Measurements from ENCODE around the gene COMMD1.
"Not testable (repeated sequence)": the region's sequence is repeated elsewhere in the genome, so short reads cannot be mapped to it uniquely, and the experiment has no call there.

COMMD1 gene

DNA sequence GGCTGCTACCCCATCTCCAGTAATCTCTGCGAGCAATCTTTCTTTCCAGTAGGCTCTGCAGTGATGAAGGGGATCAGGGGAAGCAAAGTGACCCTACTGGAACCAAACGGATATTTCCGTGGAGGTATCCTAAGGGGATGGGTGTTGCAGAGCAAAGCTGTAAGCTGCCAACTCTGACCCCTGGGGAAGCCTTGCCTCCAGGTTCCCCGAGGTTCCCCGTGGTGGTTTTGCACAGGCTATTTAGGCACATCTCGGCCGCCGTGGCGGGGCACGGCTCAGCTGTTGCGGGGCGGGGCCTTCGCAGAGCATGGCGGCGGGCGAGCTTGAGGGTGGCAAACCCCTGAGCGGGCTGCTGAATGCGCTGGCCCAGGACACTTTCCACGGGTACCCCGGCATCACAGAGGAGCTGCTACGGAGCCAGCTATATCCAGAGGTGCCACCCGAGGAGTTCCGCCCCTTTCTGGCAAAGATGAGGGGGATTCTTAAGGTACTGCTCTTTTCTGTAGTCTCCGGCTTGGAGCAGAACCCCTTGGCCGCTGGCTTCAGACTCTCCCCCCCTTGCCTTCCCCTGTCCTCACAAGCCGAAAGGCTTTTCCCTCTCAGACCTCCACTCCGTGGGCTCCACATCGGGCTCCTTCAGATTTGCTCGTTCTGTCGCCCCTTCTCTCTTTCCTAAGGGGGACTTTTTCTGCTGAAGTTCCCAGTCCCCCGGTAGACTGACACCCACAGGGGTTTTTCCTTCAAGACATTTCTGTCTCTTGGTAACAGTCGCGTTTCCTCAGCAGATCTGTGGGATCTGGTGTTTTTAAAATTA, at the start of gene COMMD1:
TSS of gene COMMD1 (plus strand) at position 303 of the 814 bp plus-strand sequence. CDS start at position 308, 5 bp downstream.
- in situ Hi-C loops (cut with MboI; ENCODE audit: low pct_unique_long_range_greater_than_20kb, low sequenced_read_pairs): no loop called here
- DNase-seq: peak; percentile 80

DNA sequence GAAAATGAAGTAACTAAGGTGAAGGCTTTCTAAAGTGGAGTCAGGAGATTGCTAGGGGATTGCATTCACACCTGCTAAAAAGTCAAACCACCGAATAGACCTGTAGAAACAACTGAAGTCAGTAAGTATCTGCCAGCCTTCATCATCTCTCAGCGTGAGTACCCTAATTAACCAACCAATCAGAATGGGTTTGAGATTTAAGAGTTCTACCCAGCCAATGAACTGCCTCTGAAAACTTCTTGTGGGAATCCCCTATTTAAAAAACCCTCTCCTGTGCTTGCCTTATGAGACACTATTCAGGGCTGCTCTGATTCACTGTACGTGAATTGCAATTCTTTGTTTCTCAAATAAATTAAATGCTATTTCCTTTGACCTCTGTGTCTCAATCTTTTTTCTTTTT, 48.2 kb upstream of the COMMD1 start:
- no peak for DNase-seq
- in situ Hi-C loops (cut with MboI; ENCODE audit: low pct_unique_long_range_greater_than_20kb, low sequenced_read_pairs): no loop called here

- in situ Hi-C loops (cut with MboI; ENCODE audit: low pct_unique_long_range_greater_than_20kb, low sequenced_read_pairs): no loop called here
- DNase-seq: no peak
These were observed 43.4 kb upstream of the COMMD1 start for GRCh38 chr2:61862085-61862484.

GRCh38 chr2:61866482-61867089, 38.9 kb upstream of the COMMD1 start:
- DNase-seq; in situ Hi-C loops (cut with MboI; ENCODE audit: low pct_unique_long_range_greater_than_20kb, low sequenced_read_pairs): not testable (repeated sequence)

- no peak for DNase-seq
- in situ Hi-C loops (cut with MboI; ENCODE audit: low pct_unique_long_range_greater_than_20kb, low sequenced_read_pairs): no loop called here
These were observed 29.1 kb upstream of the COMMD1 start for GRCh38 chr2:61876400-61876799.

GRCh38 chr2:61877571-61878245, 27.8 kb upstream of the COMMD1 start:
- in situ Hi-C loops (cut with MboI; ENCODE audit: low pct_unique_long_range_greater_than_20kb, low sequenced_read_pairs): no loop called here
- no peak for DNase-seq

- in situ Hi-C loops (cut with MboI; ENCODE audit: low pct_unique_long_range_greater_than_20kb, low sequenced_read_pairs): no loop called here
- no peak for DNase-seq
These were observed 26.7 kb upstream of the COMMD1 start for GRCh38 chr2:61878761-61879160.

GRCh38 chr2:61879351-61879750, 26.1 kb upstream of the COMMD1 start:
- in situ Hi-C loops (cut with MboI; ENCODE audit: low pct_unique_long_range_greater_than_20kb, low sequenced_read_pairs): not testable (repeated sequence)

DNA sequence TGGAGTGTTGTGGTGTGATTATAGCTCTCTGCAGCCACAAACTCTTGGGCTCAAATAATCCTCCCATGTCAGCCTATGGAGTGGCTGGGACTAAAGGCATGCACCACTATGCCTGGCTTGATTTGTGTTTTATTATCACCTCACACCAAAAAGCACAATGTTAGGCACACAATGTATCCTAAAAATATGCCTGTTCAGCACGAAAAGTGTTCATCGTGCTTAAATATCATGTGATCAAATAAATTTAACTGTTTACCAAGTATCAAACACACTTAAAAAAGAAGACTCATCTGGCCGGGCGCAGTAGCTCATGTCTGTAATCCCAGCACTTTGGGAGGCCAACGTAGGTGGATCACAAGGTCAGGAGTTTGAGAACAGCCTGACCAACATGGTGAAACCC, 22.6 kb upstream of the COMMD1 start:
- in situ Hi-C loops (cut with MboI; ENCODE audit: low pct_unique_long_range_greater_than_20kb, low sequenced_read_pairs): no loop called here
- DNase-seq: no peak

More at GRCh38 chr2:61879351-61879750, 26.1 kb upstream of the COMMD1 start:
- DNase-seq: not testable (repeated sequence)

DNA sequence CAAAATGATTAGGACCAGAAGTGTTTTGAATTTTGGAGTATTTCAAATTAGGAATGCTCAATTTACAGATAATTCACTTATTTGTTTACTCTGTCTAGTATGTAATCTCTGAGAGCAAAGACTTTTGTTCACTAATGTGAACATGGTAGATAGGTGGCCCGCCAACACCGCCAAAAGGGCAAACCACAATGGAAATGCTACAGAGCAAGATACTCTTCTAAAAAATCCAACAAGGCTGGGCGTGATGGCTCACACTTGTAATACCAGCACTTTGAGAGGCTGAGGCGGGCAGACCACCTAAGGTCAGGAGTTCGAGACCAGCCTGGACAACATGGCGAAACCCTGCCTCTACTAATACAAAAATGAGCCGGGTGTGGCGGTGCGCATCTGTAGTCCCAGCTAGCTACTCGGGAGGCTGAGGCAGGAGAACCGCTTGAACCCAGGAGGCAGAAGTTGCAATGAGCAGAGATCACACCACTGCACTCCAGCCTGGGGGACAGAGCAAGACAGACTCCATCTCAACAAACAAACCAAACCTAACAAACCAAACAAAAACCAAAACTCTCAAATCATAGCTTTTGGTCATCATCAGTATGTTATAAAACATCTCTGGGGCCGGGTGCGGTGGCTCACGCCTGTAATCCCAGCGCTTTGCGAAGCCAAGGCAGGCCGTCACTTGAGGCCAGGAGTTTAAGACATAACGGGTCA, 19.4 kb upstream of the COMMD1 start:
- no peak for DNase-seq

DNA sequence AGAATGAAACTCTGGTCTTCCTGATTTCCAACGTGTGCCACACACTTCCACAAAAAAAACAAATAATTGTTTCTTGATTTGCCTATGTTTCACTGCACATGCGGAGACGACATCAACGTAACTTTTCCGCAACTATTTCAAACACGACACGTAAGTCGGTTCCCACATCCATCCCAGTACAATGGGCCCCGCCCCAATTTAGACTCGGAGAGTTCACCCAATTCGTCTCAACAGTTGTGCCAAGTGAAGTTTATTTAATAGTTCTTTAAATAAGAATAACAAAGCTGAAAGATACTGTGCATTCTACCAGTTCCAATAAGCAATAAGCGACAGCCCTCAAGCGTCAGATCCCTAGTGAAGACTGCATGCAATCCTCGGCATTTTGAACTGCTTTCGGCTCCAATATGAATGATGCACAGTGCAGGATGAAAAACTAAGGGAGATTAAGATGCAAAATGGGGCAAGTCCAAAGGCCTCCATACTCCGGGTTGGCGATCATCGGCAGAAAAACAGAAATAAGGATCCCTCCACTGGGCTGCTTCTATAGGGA, 17.7 kb upstream of the COMMD1 start:
- no peak for DNase-seq

More for the DNA sequence above, 19.4 kb upstream of the COMMD1 start:
- in situ Hi-C loops (cut with MboI; ENCODE audit: low pct_unique_long_range_greater_than_20kb, low sequenced_read_pairs): no loop called here

GRCh38 chr2:61888267-61889055, 17.0 kb upstream of the COMMD1 start, which contains the start of gene CCT4:
Gene CCT4, minus strand, starts transcription at chr2:61888656. Its CDS starts 149 bp downstream, at chr2:61888507.
- in situ Hi-C loops (cut with MboI; ENCODE audit: low pct_unique_long_range_greater_than_20kb, low sequenced_read_pairs): no loop called here
- peak; percentile 98 for DNase-seq

More for the DNA sequence above, 17.7 kb upstream of the COMMD1 start:
- in situ Hi-C loops (cut with MboI; ENCODE audit: low pct_unique_long_range_greater_than_20kb, low sequenced_read_pairs): no loop called here

- in situ Hi-C loops (cut with MboI; ENCODE audit: low pct_unique_long_range_greater_than_20kb, low sequenced_read_pairs): no loop called here
- DNase-seq: peak; percentile 46
These were observed 6.7 kb upstream of the COMMD1 start for GRCh38 chr2:61898810-61899209.

- in situ Hi-C loops (cut with MboI; ENCODE audit: low pct_unique_long_range_greater_than_20kb, low sequenced_read_pairs): no loop called here
- no peak for DNase-seq
These were observed 5.2 kb upstream of the COMMD1 start for GRCh38 chr2:61900281-61900680.

GRCh38 chr2:61906186-61906470, 654 bp downstream of the COMMD1 start:
- DNase-seq: no peak
- in situ Hi-C loops (cut with MboI; ENCODE audit: low pct_unique_long_range_greater_than_20kb, low sequenced_read_pairs): no loop called here

DNA sequence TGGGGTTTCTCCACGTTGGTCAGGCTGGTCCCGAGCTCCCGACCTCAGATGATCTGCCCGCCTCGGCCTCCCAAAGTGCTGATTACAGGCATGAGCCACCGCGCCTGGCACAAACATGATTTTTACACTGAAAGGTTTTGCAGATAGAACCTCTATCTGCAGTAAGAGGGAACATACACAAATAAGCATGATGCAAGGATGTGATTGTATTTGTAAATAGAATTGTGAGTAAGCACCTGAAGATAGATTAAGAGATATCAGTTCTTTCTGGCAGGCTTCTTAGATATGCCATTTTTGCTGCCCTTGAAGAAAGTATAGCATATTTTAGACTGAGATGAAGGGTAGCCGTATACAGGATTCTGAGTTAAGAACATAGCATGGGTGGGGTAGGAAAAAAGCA, 3.6 kb downstream of the COMMD1 start:
- in situ Hi-C loops (cut with MboI; ENCODE audit: low pct_unique_long_range_greater_than_20kb, low sequenced_read_pairs): no loop called here
- no peak for DNase-seq

GRCh38 chr2:61910603-61911002, 5.1 kb downstream of the COMMD1 start:
- in situ Hi-C loops (cut with MboI; ENCODE audit: low pct_unique_long_range_greater_than_20kb, low sequenced_read_pairs): no loop called here
- DNase-seq: peak; percentile 35

- DNase-seq: peak; percentile 45
- in situ Hi-C loops (cut with MboI; ENCODE audit: low pct_unique_long_range_greater_than_20kb, low sequenced_read_pairs): no loop called here
These were observed 6.0 kb downstream of the COMMD1 start for GRCh38 chr2:61911510-61911909.

All from KBM-7 (cell line).